Activated effector memory CD4-positive, alpha-beta T cell treated with Interleukin-2 at 50 U/mL for 16 hours (primary cell): Measurements from ENCODE around the gene HDAC6.

ENCODE experiments used
- DNase-seq: peaks from one replicate; pipeline ENCODE4 v3.0.0-alpha.2; 2020

Gene HDAC6

GRCh38 chrX:48801280-48802088 is at the start of gene HDAC6:
Gene HDAC6 (plus strand): TSS chrX:48802067. CDS start chrX:48802693, 626 bp downstream.
- peak; percentile 94 for DNase-seq

- no peak for DNase-seq
Measured at GRCh38 chrX:48752498-48752897, 49.4 kb upstream of the HDAC6 start.

GRCh38 chrX:48753708-48754228 is 48.1 kb upstream of the HDAC6 start:
- no peak for DNase-seq

- no peak for DNase-seq
Measured at GRCh38 chrX:48754238-48754637, 47.6 kb upstream of the HDAC6 start.

GRCh38 chrX:48761674-48762471 is 40.0 kb upstream of the HDAC6 start, which contains the start of gene GLOD5:
Gene GLOD5 (plus strand): TSS chrX:48761747. CDS start chrX:48761791, 44 bp downstream.
- no peak for DNase-seq

- DNase-seq: no peak
Measured at GRCh38 chrX:48769230-48769629, 32.6 kb upstream of the HDAC6 start.

GRCh38 chrX:48770296-48770695 is 31.6 kb upstream of the HDAC6 start:
- no peak for DNase-seq

GRCh38 chrX:48772602-48773001 is 29.3 kb upstream of the HDAC6 start:
- no peak for DNase-seq

- no peak for DNase-seq
Measured at GRCh38 chrX:48776818-48777439, 24.9 kb upstream of the HDAC6 start.

- no peak for DNase-seq
Measured at GRCh38 chrX:48779399-48779798, 22.5 kb upstream of the HDAC6 start.

GRCh38 chrX:48781705-48782104 is 20.2 kb upstream of the HDAC6 start:
- DNase-seq: no peak

GRCh38 chrX:48782216-48782615 is 19.7 kb upstream of the HDAC6 start:
- no peak for DNase-seq

- DNase-seq: no peak
Measured at GRCh38 chrX:48782795-48783194, 19.1 kb upstream of the HDAC6 start.

GRCh38 chrX:48784726-48785125 is 17.1 kb upstream of the HDAC6 start:
- no peak for DNase-seq

GRCh38 chrX:48785186-48785539 is 16.7 kb upstream of the HDAC6 start:
- DNase-seq: no peak

- DNase-seq: no peak
Measured at GRCh38 chrX:48785540-48786214, 16.2 kb upstream of the HDAC6 start.

- no peak for DNase-seq
Measured at GRCh38 chrX:48786341-48786800, 15.5 kb upstream of the HDAC6 start, which contains the start of gene GATA1. Gene GATA1 (plus strand): TSS chrX:48786590. CDS start chrX:48791110, 4,520 bp downstream.

- no peak for DNase-seq
Measured at GRCh38 chrX:48786825-48787504, 14.9 kb upstream of the HDAC6 start.

GRCh38 chrX:48787505-48788443 is 14.1 kb upstream of the HDAC6 start:
- no peak for DNase-seq

- no peak for DNase-seq
Measured at GRCh38 chrX:48789366-48790220, 12.3 kb upstream of the HDAC6 start.
